Osteocyte (in vitro differentiated cells): Measurements from ENCODE around the gene CHD5. TPM values are rescaled to one million over a fixed set of nuclear protein-coding genes. Genes with fewer than 3 reads are reported as not detected.
A peak's percentile ranks its signal among the peaks of the same experiment; 100 is the strongest.

Experiments used
- DNase-seq: peaks from one replicate; pipeline ENCODE4 v3.0.0; 2021; ENCODE audit warnings: mixed read lengths; ENCODE audit not compliant: unreplicated experiment; ENCODE audit errors: extremely low spot score
- H3K27ac Mint-ChIP-seq: one replicate; pipeline ENCODE4 v1.8.0; 2021; ENCODE audit warnings: mild to moderate bottlenecking, mixed read lengths; ENCODE audit not compliant: unreplicated experiment
- H3K27me3 Mint-ChIP-seq: one replicate; pipeline ENCODE4 v1.8.0; 2021; ENCODE audit warnings: mixed read lengths; ENCODE audit not compliant: unreplicated experiment
- H3K36me3 Mint-ChIP-seq: one replicate; pipeline ENCODE4 v1.8.0; 2021; ENCODE audit warnings: mixed read lengths; ENCODE audit not compliant: unreplicated experiment
- H3K4me1 Mint-ChIP-seq: one replicate; pipeline ENCODE4 v1.8.0; 2021; ENCODE audit warnings: mixed read lengths; ENCODE audit not compliant: unreplicated experiment
- H3K4me3 Mint-ChIP-seq: one replicate; pipeline ENCODE4 v1.8.0; 2021; ENCODE audit warnings: mild to moderate bottlenecking, moderate library complexity, mixed read lengths; ENCODE audit not compliant: unreplicated experiment
- H3K9me3 Mint-ChIP-seq: one replicate; pipeline ENCODE4 v1.8.0; 2021; ENCODE audit warnings: mixed read lengths; ENCODE audit not compliant: unreplicated experiment
- CTCF ChIP-seq: fragments of 200-600 bp; sonication (generic); IDR thresholded peaks from 2 replicates; pipeline ENCODE4 v1.5.0; 2021; ENCODE audit warnings: antibody characterized with exemption, mild to moderate bottlenecking, moderate library complexity
- total RNA-seq: library from RNA; stranded (reverse); gene quantifications from 2 replicates; pipeline ENCODE4 v1.2.1, GENCODE V29; 2021

CHD5 gene
- total RNA-seq, 1 donor from 2014 or later = 0.43 TPM

GRCh38 chr1:6109688-6110087 lies 70.4 kb downstream of the CHD5 start:
- Mint-ChIP-seq H3K9me3 (no peaks in the 10 kb centered on the region), H3K27me3 (no peaks in the 10 kb centered on the region), H3K4me3 (no peak overlapping the region), H3K4me1 (no peaks in the 10 kb centered on the region), H3K36me3 (no peaks in the 10 kb centered on the region), H3K27ac (no peak overlapping the region)
- DNase-seq = no peak
- no peak for TF ChIP-seq CTCF

- peak; percentile 42 for TF ChIP-seq CTCF
- Mint-ChIP-seq H3K27ac (no peak overlapping the region), H3K4me1 (no peaks in the 10 kb centered on the region), H3K9me3 (no peaks in the 10 kb centered on the region), H3K36me3 (no peaks in the 10 kb centered on the region), H3K27me3 (no peaks in the 10 kb centered on the region), H3K4me3 (no peak overlapping the region)
- no peak for DNase-seq
Measured at GRCh38 chr1:6108937-6109614, 71.0 kb downstream of the CHD5 start.

GRCh38 chr1:6108476-6108875 lies 71.6 kb downstream of the CHD5 start:
- H3K4me1 Mint-ChIP-seq = no peaks in the 10 kb centered on the region
- no peak for TF ChIP-seq CTCF
- no peaks in the 10 kb centered on the region for H3K27me3 Mint-ChIP-seq
- DNase-seq = no peak
- no peaks in the 10 kb centered on the region for H3K36me3 Mint-ChIP-seq
- no peak overlapping the region for H3K27ac Mint-ChIP-seq
- H3K4me3 Mint-ChIP-seq = no peak overlapping the region
- no peaks in the 10 kb centered on the region for H3K9me3 Mint-ChIP-seq

GRCh38 chr1:6107409-6108356 lies 72.4 kb downstream of the CHD5 start:
- Mint-ChIP-seq H3K4me3 (no peak overlapping the region), H3K4me1 (no peaks in the 10 kb centered on the region)
- TF ChIP-seq CTCF = no peak

GRCh38 chr1:6106977-6107376 lies 73.1 kb downstream of the CHD5 start:
- H3K9me3 Mint-ChIP-seq = no peaks in the 10 kb centered on the region
- H3K27ac Mint-ChIP-seq = no peak overlapping the region
- H3K4me1 Mint-ChIP-seq = no peaks in the 10 kb centered on the region
- no peak overlapping the region for H3K4me3 Mint-ChIP-seq
- H3K36me3 Mint-ChIP-seq = no peaks in the 10 kb centered on the region
- no peak for DNase-seq
- no peaks in the 10 kb centered on the region for H3K27me3 Mint-ChIP-seq
- no peak for TF ChIP-seq CTCF

More at GRCh38 chr1:6107409-6108356, 72.4 kb downstream of the CHD5 start:
- no peak for DNase-seq
- H3K27me3 Mint-ChIP-seq = no peaks in the 10 kb centered on the region
- no peak overlapping the region for H3K27ac Mint-ChIP-seq
- no peaks in the 10 kb centered on the region for H3K36me3 Mint-ChIP-seq
- H3K9me3 Mint-ChIP-seq = no peaks in the 10 kb centered on the region
